Measurements from ENCODE around the gene ALLC. TPM values are rescaled to one million over a fixed set of nuclear protein-coding genes. Genes with fewer than 3 reads are reported as not detected.

The ALLC gene
- total RNA-seq, 1 donor from 2014 or later: not detected

DNA sequence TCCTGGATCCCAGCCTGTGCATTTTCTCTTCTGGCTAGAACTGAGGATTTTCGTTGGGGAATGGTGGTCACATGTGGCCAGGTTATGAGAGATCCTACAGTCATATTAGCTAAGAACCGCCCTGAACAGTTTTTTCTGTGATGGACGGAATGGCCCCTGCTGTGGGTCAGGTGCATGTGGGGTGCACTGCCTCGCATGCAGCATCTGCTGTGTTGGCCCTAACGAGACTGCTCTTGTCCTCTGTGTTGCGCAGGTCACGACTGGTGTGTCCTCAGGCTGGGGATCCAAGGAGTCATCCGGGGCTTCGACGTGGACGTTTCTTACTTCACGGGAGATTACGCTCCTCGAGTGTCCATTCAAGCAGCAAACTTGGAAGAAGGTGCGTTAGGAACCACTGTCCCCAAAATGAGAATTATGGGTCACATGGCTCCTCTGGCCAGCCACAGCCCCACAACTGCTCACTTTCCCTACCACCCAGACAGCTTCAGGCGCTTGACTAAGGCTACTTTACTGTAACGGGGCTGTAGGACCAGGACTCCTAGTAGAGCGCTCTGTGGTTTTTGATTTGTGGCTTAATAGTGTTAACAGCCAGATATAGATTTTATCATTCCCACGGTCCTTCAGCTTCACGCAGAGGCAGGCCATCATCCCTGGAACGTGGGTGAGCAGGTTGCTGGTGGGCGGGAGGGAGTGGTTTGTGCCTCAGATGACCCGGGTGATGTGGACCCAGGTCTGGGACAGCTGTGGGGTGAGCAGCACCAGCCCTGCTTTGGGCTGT lies 21.8 kb downstream of the ALLC start:
- no peaks in the 10 kb centered on the region for H3K36me3 ChIP-seq (ENCODE audit: control insufficient read depth, insufficient read depth, low read length)
- no peak for TF ChIP-seq CTCF (IDR thresholded peaks at IDR 0.05; ENCODE audit: insufficient read depth, low read length, severe bottlenecking)
- DNase-seq (ENCODE audit: low read depth) (no peak), FAIRE-seq (no peak)
- no peaks in the 10 kb centered on the region for H3K27me3 ChIP-seq (ENCODE audit: control insufficient read depth, insufficient read depth, low read length)
- no peak overlapping the region for H3K4me3 ChIP-seq (ENCODE audit: low read depth, low read length)

DNA sequence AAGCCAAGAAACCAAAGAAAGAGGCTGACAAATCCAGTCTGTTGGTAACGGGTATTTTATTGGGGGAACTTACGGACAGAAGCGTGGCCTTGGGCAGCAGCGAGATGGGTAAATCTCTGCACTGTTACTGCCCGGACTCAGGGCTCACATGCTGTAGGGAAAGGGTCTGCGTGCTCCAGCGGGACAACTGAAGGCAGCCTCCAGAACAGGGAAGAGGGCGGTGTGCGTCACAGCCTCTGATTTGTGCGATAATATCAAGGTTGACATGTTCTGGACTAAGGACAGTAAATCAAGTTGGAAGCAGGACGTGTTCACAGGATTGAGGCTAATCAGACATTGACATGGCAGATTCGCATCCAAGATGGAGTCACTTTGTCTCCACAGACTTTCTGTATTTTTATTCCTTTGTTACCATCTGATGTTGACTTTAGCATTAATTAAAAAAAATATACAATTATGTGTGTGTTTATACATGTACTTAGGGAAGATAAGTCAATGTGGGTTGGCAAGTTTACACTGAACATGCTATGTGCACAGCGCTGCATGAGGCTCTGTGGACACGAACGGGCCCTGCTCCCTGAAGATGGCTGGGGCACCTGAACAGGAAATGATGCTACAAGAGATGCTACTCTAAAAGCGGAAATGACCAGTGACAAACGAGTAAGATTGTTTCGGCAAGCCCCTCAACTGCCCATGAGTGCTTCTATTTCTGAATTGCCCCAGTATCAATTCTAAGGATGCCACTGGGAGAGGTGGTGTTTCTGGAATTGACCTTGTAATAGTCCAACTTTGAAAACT lies 22.7 kb downstream of the ALLC start:
- no peak for TF ChIP-seq CTCF (IDR thresholded peaks at IDR 0.05; ENCODE audit: insufficient read depth, low read length, severe bottlenecking)
- no peaks in the 10 kb centered on the region for H3K27me3 ChIP-seq (ENCODE audit: control insufficient read depth, insufficient read depth, low read length)
- no peaks in the 10 kb centered on the region for H3K36me3 ChIP-seq (ENCODE audit: control insufficient read depth, insufficient read depth, low read length)
- FAIRE-seq (no peak), DNase-seq (ENCODE audit: low read depth) (no peak)
- H3K4me3 ChIP-seq (ENCODE audit: low read depth, low read length): no peak overlapping the region

DNA sequence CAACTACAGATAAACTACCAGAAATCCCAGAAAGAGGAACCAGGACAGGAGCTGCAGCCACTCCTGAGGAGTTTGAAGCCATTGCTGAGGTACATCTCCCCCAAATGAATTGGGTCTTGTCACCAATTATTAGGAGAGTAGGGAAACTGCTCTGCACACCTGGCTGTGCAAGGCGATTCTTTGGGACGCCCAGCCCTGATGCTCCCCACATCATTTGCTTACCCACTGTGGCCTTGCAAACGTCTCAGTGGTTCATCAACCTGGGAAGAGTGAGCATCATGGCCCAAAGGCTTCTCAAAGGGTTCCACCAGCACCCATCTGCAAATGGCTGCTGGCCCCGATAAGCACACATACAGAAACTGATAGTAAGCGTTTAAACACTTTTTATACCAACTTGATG lies 23.6 kb downstream of the ALLC start:
- Histone ChIP-seq H3K4me3 (ENCODE audit: low read depth, low read length) (no peak overlapping the region), H3K27me3 (ENCODE audit: control insufficient read depth, insufficient read depth, low read length) (no peaks in the 10 kb centered on the region), H3K36me3 (ENCODE audit: control insufficient read depth, insufficient read depth, low read length) (no peaks in the 10 kb centered on the region)
- TF ChIP-seq CTCF (IDR thresholded peaks at IDR 0.05; ENCODE audit: insufficient read depth, low read length, severe bottlenecking): no peak
- DNase-seq (ENCODE audit: low read depth): no peak
- no peak for FAIRE-seq

DNA sequence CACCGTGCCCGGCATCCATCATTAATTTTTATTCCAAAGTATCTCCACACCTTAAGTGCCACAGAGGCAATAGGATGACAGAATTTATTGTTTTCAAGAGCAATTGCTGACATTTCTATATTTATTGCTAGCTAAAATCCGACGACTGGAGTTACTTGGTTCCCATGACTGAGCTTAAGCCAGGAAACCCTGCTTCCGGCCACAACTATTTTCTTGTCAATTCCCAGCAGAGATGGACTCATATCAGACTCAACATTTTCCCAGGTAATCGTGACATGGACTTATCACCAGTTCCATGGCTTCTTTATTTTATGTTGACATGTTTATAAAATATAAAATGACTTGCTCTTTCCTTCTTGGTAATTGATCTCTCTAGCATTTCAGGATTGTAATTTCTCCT lies 24.8 kb downstream of the ALLC start:
- FAIRE-seq: no peak

DNA sequence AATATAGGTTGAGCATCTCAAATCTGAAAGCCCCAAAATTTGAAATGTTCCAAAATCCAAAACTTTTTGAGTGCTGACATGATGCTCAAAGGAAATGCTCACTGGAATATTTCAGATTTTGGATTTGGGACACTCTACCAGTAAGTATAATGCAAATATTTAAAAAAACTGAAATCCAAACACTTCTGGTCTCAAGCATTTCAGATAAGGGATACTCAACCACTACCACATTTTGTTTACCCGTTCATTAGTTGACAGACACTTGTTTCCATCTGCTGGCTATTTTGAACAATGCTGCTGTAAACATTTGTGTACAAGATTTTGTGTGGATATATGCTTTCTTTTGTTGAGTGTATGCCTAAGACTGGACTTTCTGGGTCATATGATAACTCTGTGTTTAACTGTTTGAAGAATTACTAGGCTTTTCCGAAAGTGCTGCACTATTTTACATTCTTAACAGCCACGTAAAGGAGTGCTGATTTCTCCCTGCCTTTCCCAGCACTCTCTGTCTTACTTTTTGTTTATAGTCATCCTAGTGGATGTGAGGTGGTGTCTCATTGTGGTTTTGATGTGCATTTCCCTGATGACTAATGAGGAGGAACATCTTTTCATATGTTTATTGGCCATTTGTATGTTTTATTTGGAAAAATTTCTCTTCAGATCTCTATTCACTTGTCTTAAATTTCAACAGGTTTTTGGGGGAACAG lies 25.9 kb downstream of the ALLC start:
- no peaks in the 10 kb centered on the region for H3K27me3 ChIP-seq (ENCODE audit: control insufficient read depth, insufficient read depth, low read length)
- FAIRE-seq (no peak), DNase-seq (ENCODE audit: low read depth) (peak; percentile 25)
- no peak overlapping the region for H3K4me3 ChIP-seq (ENCODE audit: low read depth, low read length)
- TF ChIP-seq CTCF (IDR thresholded peaks at IDR 0.05; ENCODE audit: insufficient read depth, low read length, severe bottlenecking): no peak
- no peaks in the 10 kb centered on the region for H3K36me3 ChIP-seq (ENCODE audit: control insufficient read depth, insufficient read depth, low read length)

More for the DNA sequence above, 24.8 kb downstream of the ALLC start:
- no peak for TF ChIP-seq CTCF (IDR thresholded peaks at IDR 0.05; ENCODE audit: insufficient read depth, low read length, severe bottlenecking)
- Histone ChIP-seq H3K4me3 (ENCODE audit: low read depth, low read length) (no peak overlapping the region), H3K27me3 (ENCODE audit: control insufficient read depth, insufficient read depth, low read length) (no peaks in the 10 kb centered on the region), H3K36me3 (ENCODE audit: control insufficient read depth, insufficient read depth, low read length) (no peaks in the 10 kb centered on the region)
- DNase-seq (ENCODE audit: low read depth): no peak
